CD4-positive, alpha-beta T cell treated with Interleukin-6 at 100 ng/mL for 8 hours (primary cell): ENCODE measurements around the gene CUL7.

Experiments used
- DNase-seq: peaks from one replicate; pipeline ENCODE4 v3.0.0-alpha.2; 2020; ENCODE audit warnings: mixed read lengths, low spot score

CUL7 gene

GRCh38 chr6:43077333-43077809 lies 23.7 kb upstream of the CUL7 start:
- no peak for DNase-seq

DNA sequence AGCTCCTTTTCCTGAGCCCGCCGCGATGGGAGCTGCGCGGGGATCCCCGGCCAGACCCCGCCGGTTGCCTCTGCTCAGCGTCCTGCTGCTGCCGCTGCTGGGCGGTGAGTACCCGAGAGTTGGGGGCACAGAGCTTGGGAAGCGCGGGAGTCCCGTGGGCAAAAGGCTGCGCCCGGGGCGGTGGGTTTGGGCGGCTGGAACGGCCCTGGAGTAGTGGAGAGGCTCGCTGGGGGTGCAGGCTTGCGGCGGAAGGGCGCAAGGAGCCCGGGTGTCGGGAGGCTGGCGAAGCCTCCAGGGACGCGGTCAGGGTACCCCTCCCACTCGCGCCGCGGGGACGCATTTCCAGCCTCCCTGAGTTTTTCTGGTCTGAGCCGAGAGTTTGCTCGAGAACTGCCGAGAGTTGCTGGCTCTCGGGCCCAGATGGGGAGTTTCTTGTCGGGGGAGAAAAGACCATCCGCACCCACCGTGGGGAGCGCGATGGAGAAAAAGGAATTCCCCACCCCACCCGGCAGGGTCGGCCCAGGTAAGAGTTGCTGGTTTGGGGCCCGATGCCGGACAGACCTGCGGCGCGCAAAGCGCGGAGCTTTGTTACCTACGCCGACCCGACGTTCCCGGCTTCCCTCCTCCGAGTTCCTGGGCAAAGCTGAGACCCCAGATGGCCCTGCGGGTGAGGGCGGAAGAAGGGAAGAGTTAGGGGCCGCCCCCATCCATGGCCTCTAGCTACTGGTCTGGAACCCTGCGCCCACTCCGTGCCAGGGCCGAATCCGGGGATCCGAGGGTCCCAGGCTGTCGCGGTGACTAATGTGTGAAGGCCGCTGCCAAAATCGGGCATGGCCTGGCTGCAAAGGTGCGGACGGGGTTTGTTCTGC lies 23.0 kb upstream of the CUL7 start:
- no peak for DNase-seq

DNA sequence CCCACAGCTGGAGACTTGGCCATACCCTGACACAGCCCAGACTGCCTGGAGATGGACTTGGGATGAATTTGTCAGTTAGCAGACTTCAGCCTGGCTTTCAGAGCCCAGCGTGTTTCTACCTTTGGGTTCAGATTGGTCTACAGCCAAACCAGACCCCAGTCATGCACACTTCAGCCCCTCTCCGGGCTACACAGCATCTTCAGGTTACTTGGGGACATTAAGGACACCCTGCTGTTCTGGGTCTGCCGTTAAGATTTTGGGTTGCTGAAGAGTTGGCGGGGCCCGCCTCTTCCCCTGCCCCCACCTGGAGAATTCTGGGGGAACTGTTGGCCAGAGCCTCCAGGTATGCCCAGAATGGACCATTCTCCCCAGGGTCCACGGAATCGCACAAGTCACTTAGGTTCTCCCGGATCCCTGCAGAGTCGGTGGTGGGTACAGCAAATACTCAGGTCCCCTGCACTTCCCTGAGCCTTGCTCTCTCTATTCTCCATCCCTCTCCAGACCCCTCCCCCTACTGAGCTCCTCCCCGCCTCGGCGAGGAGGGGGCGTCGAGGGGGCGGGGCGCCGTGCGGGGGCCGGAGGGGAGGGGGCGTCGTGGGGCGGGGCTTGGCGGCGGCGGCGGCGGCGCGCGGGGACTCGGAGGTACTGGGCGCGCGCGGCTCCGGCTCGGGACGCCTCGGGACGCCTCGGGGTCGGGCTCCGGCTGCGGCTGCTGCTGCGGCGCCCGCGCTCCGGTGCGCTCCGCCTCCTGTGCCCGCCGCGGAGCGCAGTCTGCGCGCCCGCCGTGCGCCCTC lies 22.2 kb upstream of the CUL7 start, which contains the start of gene PTK7:
TSS of gene PTK7 (plus strand) at position 645 of the 794 bp plus-strand sequence. CDS start 175 bp downstream, outside the sequence.
- no peak for DNase-seq

DNA sequence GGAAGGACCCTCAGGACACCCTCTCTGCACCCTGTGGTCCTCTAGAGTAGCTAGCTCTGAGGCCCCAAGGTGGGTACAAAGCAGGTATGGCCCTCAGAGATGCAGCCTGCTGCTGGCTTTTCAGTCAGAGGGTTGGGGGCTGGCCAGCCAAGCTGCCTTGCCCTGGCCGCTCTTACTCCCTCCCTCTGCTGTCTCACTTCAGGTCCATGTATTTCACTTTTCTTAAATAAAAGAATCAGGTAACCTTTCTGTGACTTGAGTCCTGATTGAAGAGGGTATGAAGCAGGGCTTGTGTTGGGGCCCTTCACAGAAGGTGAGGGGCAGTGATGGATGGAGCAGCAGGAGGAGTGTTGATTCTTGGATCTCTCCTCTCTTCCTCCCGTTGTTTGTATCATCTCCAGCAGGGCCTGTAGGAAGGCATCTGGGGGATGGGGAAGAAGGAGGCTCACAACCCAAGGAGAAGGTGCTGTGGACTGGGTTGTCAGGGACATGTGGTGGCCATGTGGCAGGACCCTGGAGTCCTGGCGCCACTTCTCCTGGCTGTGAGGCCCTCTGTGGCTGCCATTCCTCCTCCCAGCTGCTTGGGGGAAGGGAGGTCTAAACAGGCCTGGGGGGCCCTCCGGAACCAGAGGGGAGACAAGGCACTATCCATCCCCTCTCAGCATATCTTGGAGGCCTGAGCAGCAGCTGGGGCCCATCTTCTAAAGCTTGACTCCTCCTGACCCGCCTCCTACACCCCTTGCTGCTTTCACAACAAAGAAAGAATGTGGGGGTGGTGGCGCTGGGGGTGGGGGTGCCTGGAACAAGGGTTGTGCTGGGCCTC lies 21.4 kb upstream of the CUL7 start:
- DNase-seq: no peak

DNA sequence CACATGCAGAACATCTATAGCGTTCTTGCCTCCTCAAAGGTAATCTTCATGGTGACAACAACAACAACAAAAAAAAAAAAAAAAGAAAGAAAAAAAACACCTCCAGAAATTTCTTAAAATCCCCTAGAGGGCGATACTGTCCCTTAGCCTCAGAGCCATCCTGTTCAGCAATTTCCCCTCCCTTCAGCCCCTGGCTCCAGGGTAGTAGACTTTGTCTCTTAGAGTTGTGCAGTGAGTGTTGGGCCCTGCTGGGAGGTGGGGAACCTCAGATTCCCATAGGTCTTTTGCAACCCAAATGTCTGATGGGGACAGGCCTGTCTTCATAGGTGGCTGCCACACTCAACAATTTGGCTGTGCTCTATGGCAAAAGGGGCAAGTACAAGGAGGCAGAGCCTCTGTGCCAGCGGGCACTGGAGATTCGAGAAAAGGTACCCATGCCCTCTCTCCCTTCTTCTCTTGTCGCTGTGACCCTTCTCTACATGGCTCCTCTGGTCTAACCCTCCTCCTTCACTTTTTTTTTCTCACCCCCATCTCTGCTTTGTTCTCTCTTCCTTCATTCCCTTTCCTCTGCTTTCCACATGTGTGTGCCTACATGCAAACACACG lies 16.5 kb upstream of the CUL7 start:
- DNase-seq: no peak

DNA sequence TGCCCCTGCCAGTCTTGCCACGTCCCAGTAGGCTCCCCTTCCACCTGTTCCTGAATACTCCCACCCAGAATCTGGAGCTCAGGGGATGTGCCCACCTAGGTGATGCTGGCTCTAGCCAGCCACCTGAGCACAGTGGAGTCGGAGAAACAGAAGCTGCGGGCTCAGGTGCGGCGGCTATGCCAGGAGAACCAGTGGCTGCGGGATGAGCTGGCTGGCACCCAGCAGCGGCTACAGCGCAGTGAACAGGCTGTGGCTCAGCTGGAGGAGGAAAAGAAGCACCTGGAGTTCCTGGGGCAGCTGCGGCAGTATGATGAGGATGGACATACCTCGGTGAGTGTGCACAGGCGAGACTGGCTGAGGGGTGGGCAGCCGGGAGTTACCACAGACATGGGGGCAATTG lies 9.2 kb upstream of the CUL7 start:
- no peak for DNase-seq

GRCh38 chr6:43061861-43062260 lies 8.2 kb upstream of the CUL7 start:
- DNase-seq: no peak

GRCh38 chr6:43060755-43061633 lies 7.3 kb upstream of the CUL7 start:
- no peak for DNase-seq

DNA sequence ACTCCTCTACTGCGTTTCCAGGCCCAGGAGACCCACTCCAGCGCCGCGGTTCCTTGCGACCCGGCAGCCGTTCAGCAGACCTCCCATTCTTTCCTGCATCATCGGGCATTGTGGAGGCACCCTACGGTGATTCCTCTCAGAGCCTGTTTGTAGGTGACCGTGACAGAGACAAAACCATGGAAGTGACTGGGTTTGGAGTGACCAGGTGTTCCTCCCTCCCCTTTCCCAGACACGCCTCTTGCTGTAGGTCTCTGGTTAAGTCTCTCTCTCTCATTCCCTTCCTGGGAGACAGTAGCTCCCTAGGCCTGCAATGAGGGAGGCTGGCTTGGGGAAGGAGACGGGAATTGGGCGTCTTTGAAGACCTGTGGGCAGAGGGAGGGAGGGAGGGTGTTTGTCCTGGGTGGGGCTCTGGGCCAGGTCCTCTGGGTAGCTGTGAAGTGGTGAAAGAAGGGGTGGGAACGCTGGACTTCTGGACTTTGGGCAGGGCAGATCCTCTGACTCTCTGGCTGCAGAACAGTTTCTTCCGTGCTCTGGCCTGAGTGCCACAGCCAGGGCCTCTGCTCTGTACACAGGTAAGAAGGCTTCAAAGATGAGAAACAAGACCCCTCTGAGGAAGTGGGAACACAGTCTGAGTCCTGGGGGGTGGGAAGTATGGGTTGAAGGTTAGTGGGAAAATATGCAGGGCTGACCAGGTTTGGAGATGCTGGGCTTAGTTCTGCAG lies 6.5 kb upstream of the CUL7 start:
- DNase-seq: no peak

- DNase-seq: peak; percentile 98
Measured at GRCh38 chr6:43059168-43060033, 5.8 kb upstream of the CUL7 start, which contains the start of the genes KLC4 and MRPL2. Gene KLC4 (plus strand): TSS chr6:43059631. CDS start chr6:43061336, 1,705 bp downstream. Gene MRPL2 (minus strand): TSS chr6:43059434. CDS start chr6:43059381, 53 bp downstream.

DNA sequence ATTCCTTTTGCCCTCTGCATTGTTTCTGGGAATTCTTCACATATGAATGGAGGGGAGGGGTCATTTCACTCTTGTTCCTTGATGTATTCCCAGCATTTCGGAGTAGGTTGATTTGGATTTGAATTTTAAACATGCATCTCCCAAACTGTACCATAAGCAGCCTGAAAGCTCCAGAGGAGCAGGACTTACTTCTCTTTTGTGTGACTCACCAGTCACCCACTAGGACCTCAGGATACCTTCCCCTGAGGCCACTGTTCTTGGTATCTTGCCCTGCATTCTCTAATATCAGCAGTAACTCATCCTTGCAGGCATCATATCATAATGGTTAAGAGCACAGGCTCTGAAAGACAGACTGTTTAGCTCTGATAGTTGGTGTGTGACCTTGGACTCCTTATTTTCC lies 4.9 kb upstream of the CUL7 start:
- no peak for DNase-seq

- DNase-seq: no peak
Measured at GRCh38 chr6:43055966-43056365, 2.3 kb upstream of the CUL7 start.

DNA sequence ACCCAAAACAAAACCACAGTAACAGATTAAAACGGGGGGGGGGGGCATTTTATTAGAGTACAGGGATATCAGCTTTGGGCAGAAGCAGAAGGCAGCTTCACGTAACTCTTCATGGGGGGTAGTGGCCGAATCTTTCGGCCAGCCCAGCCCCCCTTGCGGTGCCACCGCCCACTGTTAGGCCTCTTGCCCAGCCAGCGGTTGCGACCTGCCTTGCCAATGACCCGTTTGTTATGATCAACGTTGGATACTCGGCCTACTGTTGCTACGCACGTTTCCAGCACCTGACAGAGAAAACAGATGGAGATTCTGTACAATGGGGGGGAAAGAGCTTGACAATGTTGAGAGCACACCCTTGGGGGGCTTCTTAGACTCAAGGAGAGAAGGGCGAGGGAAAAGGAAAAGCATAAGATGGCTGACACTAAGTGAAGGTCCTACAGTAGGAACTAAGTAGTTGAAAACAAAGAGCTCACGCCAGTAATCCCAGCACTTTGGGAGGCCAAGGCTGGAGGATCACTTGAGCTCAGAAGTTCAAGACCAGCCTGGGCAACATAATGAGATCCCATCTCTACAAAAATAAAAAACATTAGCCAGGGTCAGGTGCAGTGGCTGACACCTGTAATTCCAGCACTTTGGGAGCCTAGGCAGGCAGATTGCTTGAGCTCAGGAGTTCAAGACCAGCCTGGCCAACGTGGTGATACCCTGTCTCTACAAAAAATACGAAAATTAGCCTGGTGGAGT lies 724 bp upstream of the CUL7 start:
- no peak for DNase-seq

- DNase-seq: no peak
Measured at GRCh38 chr6:43052842-43053544, 658 bp downstream of the CUL7 start.

- no peak for DNase-seq
Measured at GRCh38 chr6:43052225-43052841, 1.3 kb downstream of the CUL7 start.

- no peak for DNase-seq
Measured at GRCh38 chr6:43050981-43051380, 2.7 kb downstream of the CUL7 start.

DNA sequence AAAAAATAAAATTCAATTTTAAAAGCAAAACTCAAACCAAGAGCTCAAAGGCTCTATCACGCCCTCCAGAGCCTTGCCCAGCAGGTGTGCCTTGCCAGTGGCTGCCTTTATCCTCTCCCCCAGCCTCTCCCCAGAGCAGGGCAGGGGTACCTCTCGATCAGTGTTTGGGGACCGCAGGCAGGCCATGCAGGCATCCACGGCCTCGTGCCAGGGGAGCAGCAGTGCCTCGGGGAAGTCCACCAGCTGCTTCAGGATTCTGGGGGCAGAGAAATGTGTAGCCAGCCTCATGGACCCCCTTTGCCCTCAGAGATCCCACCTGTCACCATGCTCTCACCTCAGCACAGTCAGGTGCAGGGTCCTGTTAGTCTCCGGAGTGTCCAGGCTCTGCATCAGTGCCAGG lies 5.7 kb downstream of the CUL7 start:
- no peak for DNase-seq
